Left hindlimb (tissue), 1 donor: ENCODE measurements around the gene CKMT2.

ENCODE experiments used
- DNase-seq: peaks from one replicate; pipeline ENCODE4 v3.0.0-alpha.2; 2018

The CKMT2 gene

GRCh38 chr5:81219389-81219788 is 13.7 kb upstream of the CKMT2 start:
- DNase-seq, result no peak

- no peak for DNase-seq
Observed at GRCh38 chr5:81222285-81222684, 10.8 kb upstream of the CKMT2 start.

- no peak for DNase-seq
Observed at GRCh38 chr5:81225463-81225862, 7.7 kb upstream of the CKMT2 start.

- no peak for DNase-seq
Observed at GRCh38 chr5:81226286-81226685, 6.8 kb upstream of the CKMT2 start.

GRCh38 chr5:81226949-81227348 is 6.2 kb upstream of the CKMT2 start:
- DNase-seq, result no peak

GRCh38 chr5:81228084-81228483 is 5.0 kb upstream of the CKMT2 start:
- no peak for DNase-seq

GRCh38 chr5:81230416-81230815 is 2.7 kb upstream of the CKMT2 start:
- no peak for DNase-seq

GRCh38 chr5:81232464-81233079 is 550 bp upstream of the CKMT2 start:
- peak; percentile 60 for DNase-seq

GRCh38 chr5:81234299-81234698 is 1.2 kb downstream of the CKMT2 start:
- no peak for DNase-seq

- no peak for DNase-seq
Observed at GRCh38 chr5:81234801-81235200, 1.7 kb downstream of the CKMT2 start.

GRCh38 chr5:81235287-81236072 is 2.4 kb downstream of the CKMT2 start:
- DNase-seq, result no peak

GRCh38 chr5:81238460-81238859 is 5.3 kb downstream of the CKMT2 start:
- no peak for DNase-seq

- no peak for DNase-seq
Observed at GRCh38 chr5:81239613-81240012, 6.5 kb downstream of the CKMT2 start.

- no peak for DNase-seq
Observed at GRCh38 chr5:81241001-81241400, 7.9 kb downstream of the CKMT2 start.

- no peak for DNase-seq
Observed at GRCh38 chr5:81241961-81242648, 9.0 kb downstream of the CKMT2 start.

- DNase-seq, result no peak
Observed at GRCh38 chr5:81242906-81243436, 9.8 kb downstream of the CKMT2 start.

- no peak for DNase-seq
Observed at GRCh38 chr5:81244451-81244850, 11.3 kb downstream of the CKMT2 start.

GRCh38 chr5:81245871-81246235 is 12.7 kb downstream of the CKMT2 start:
- DNase-seq, result no peak

- no peak for DNase-seq
Observed at GRCh38 chr5:81246697-81247096, 13.6 kb downstream of the CKMT2 start.

GRCh38 chr5:81247441-81247972 is 14.4 kb downstream of the CKMT2 start:
- DNase-seq, result no peak

GRCh38 chr5:81249240-81249639 is 16.1 kb downstream of the CKMT2 start:
- DNase-seq, result no peak

- DNase-seq, result no peak
Observed at GRCh38 chr5:81250004-81250403, 16.9 kb downstream of the CKMT2 start.

GRCh38 chr5:81251922-81252321 is 18.8 kb downstream of the CKMT2 start:
- no peak for DNase-seq

GRCh38 chr5:81252904-81253303 is 19.8 kb downstream of the CKMT2 start:
- DNase-seq, result no peak
